Naive thymus-derived CD8-positive, alpha-beta T cell (primary cell): ENCODE measurements around the gene SIK2. TPM values are rescaled to one million over a fixed set of nuclear protein-coding genes. Genes with fewer than 3 reads are reported as not detected.

Experiments
- ATAC-seq, 2 donors: fragments of 150-1000 bp; cut with Tn5 transposase in 1 of 2; sonication (Bioruptor Pico), chemical (Tn5 transposase) in 1 of 2; 1 replicate in 1 of 2; 2 replicates in 1 of 2; pipeline ENCODE4 v1.10.0; 2021; ENCODE audit warnings: mild to moderate bottlenecking in 2 of 2, moderate library complexity in 2 of 2
- POLR2A ChIA-PET: fragments of 350-600 bp; sonication (Branson Sonifier 250); formaldehyde crosslinking; loops from one replicate; lab custom pipeline; 2021; ENCODE audit warnings: antibody characterized with exemption; lab: Charles Lee
- DNase-seq, 10 donors: peaks; one replicate each; pipeline versions ENCODE4 v3.0.0 to v3.0.0-alpha.2; 2020 to 2022
- H3K27ac Mint-ChIP-seq, 10 donors: one replicate each; pipeline ENCODE4 v1.8.0; 2020 to 2022; ENCODE audit warnings: mild to moderate bottlenecking in 10 of 10, mixed read lengths in 10 of 10, moderate library complexity in 4 of 10, inconsistent platforms in 1 of 10
- H3K27me3 Mint-ChIP-seq, 5 donors: one replicate each; pipeline ENCODE4 v1.8.0; 2021 to 2022; ENCODE audit warnings: mixed read lengths in 5 of 5
- H3K36me3 Mint-ChIP-seq, 3 donors: one replicate each; pipeline ENCODE4 v1.8.0; 2020 to 2022; ENCODE audit warnings: mixed read lengths in 3 of 3, mild to moderate bottlenecking in 2 of 3, inconsistent platforms in 1 of 3
- H3K4me1 Mint-ChIP-seq, 4 donors: one replicate each; pipeline ENCODE4 v1.8.0; 2021 to 2022; ENCODE audit warnings: mixed read lengths in 4 of 4
- H3K4me3 Mint-ChIP-seq, 10 donors: one replicate each; pipeline ENCODE4 v1.8.0; 2020 to 2022; ENCODE audit warnings: mild to moderate bottlenecking in 10 of 10, mixed read lengths in 10 of 10, moderate library complexity in 6 of 10, inconsistent platforms in 1 of 10
- H3K9me3 Mint-ChIP-seq, 9 donors: one replicate each; pipeline ENCODE4 v1.8.0; 2020 to 2022; ENCODE audit warnings: mixed read lengths in 9 of 9, mild to moderate bottlenecking in 3 of 9, inconsistent platforms in 1 of 9, moderate library complexity in 1 of 9
- polyA plus RNA-seq, 3 donors: library from polyadenylated mRNA; unstranded; fragments of 300-500 nt; fragmentation: Illumina TruSeq; gene quantifications; one replicate each; pipeline ENCODE4 v1.2.3, GENCODE V29; 2021
- total RNA-seq, 8 experiments: library from RNA in 2 of 8; stranded (reverse) in 2 of 8; gene quantifications; one replicate each; pipeline ENCODE4 v1.2.3 and lab custom pipeline; 2021 to 2026

The SIK2 gene
- total and polyA plus RNA-seq, 5 experiments from 2014 or later: 0.14 to 11.6 (median 0.33) TPM

- H3K4me3 Mint-ChIP-seq: no peak overlapping the region
- no peak overlapping the region for H3K27ac Mint-ChIP-seq
- ATAC-seq: no peak
- no peaks in the 10 kb centered on the region for H3K36me3 Mint-ChIP-seq
- DNase-seq: no peak
- H3K27me3 Mint-ChIP-seq: peaks cover 0 to 4% (median 0%) of the 10 kb centered on the region in 5 donors
- H3K9me3 Mint-ChIP-seq: no peaks in the 10 kb centered on the region
- peaks cover 0 to 4% (median 0%) of the 10 kb centered on the region in 4 donors for H3K4me1 Mint-ChIP-seq
- POLR2A ChIA-PET: interaction anchor here (0.6 kb wide), 1 partner anchor 524 kb away, joined by 5 read pairs; no protein-coding TSS in a partner anchor
Observed at GRCh38 chr11:111589114-111589513, 13.1 kb upstream of the SIK2 start.

- ATAC-seq: no peak
- H3K27me3 Mint-ChIP-seq: peaks cover 0 to 4% (median 0%) of the 10 kb centered on the region in 5 donors
- H3K9me3 Mint-ChIP-seq: no peaks in the 10 kb centered on the region
- POLR2A ChIA-PET: interaction anchor here (1.6 kb wide), 1 partner anchor 177 kb away, joined by 4 read pairs; no protein-coding TSS in a partner anchor
- no peak overlapping the region for H3K27ac Mint-ChIP-seq
- no peaks in the 10 kb centered on the region for H3K36me3 Mint-ChIP-seq
- peaks cover 0 to 4% (median 0%) of the 10 kb centered on the region in 4 donors for H3K4me1 Mint-ChIP-seq
- no peak overlapping the region for H3K4me3 Mint-ChIP-seq
- DNase-seq: no peak
Observed at GRCh38 chr11:111589886-111590499, 12.3 kb upstream of the SIK2 start.

- no peaks in the 10 kb centered on the region for H3K4me1 Mint-ChIP-seq
- peaks cover 0 to 4% (median 1%) of the 10 kb centered on the region in 5 donors for H3K27me3 Mint-ChIP-seq
- H3K4me3 Mint-ChIP-seq: no peak overlapping the region
- no peaks in the 10 kb centered on the region for H3K9me3 Mint-ChIP-seq
- no peak overlapping the region for H3K27ac Mint-ChIP-seq
- no peak for DNase-seq
- peak in 1 of 2 donors; percentile 30 for ATAC-seq
- H3K36me3 Mint-ChIP-seq: peaks cover 0 to 4% (median 0%) of the 10 kb centered on the region in 3 donors
- POLR2A ChIA-PET: interaction anchor here (1.6 kb wide), 1 partner anchor 175 kb away, joined by 4 read pairs; no protein-coding TSS in a partner anchor
Observed at GRCh38 chr11:111591187-111591960, 10.9 kb upstream of the SIK2 start.

- POLR2A ChIA-PET: no interaction called here
- Mint-ChIP-seq H3K4me3 (no peak overlapping the region), H3K36me3 (peaks cover 0 to 4% (median 0%) of the 10 kb centered on the region in 3 donors), H3K4me1 (no peaks in the 10 kb centered on the region), H3K27ac (no peak overlapping the region), H3K27me3 (peaks cover 0 to 4% (median 1%) of the 10 kb centered on the region in 5 donors), H3K9me3 (no peaks in the 10 kb centered on the region)
- DNase-seq (no peak), ATAC-seq (no peak)
Observed at GRCh38 chr11:111592491-111592890, 9.8 kb upstream of the SIK2 start.

GRCh38 chr11:111596319-111596718, 5.9 kb upstream of the SIK2 start:
- POLR2A ChIA-PET: no interaction called here
- DNase-seq: no peak
- Mint-ChIP-seq H3K27me3 (peaks cover 0 to 2% (median 1%) of the 10 kb centered on the region in 5 donors), H3K4me1 (no peaks in the 10 kb centered on the region), H3K36me3 (peaks cover 0 to 4% (median 0%) of the 10 kb centered on the region in 3 donors), H3K9me3 (no peaks in the 10 kb centered on the region), H3K4me3 (no peak overlapping the region), H3K27ac (no peak overlapping the region)
- no peak for ATAC-seq

- DNase-seq: no peak
- Mint-ChIP-seq H3K27ac (peak overlapping the region in 1 of 10 donors; percentile 74), H3K36me3 (peaks cover 0 to 4% (median 0%) of the 10 kb centered on the region in 3 donors), H3K4me3 (no peak overlapping the region), H3K27me3 (peaks cover 0 to 2% (median 1%) of the 10 kb centered on the region in 5 donors), H3K4me1 (peaks cover under 1 to 8% (median 5%) of the 10 kb centered on the region in 4 donors), H3K9me3 (no peaks in the 10 kb centered on the region)
- no peak for ATAC-seq
- POLR2A ChIA-PET: interaction anchor here (1.3 kb wide), 1 partner anchor 168 kb away, joined by 3 read pairs; the partner anchor contains the start of gene PPP2R1B
Observed at GRCh38 chr11:111598148-111598547, 4.1 kb upstream of the SIK2 start.

- H3K36me3 Mint-ChIP-seq: peaks cover 0 to 4% (median 0%) of the 10 kb centered on the region in 3 donors
- no peak overlapping the region for H3K4me3 Mint-ChIP-seq
- DNase-seq (no peak), ATAC-seq (no peak)
- H3K4me1 Mint-ChIP-seq: peaks cover 5 to 12% (median 9%) of the 10 kb centered on the region in 4 donors
- no peaks in the 10 kb centered on the region for H3K9me3 Mint-ChIP-seq
- peaks cover 0 to 2% (median 1%) of the 10 kb centered on the region in 5 donors for H3K27me3 Mint-ChIP-seq
- POLR2A ChIA-PET: interaction anchor here (1.3 kb wide), 1 partner anchor 168 kb away, joined by 3 read pairs; the partner anchor contains the start of gene PPP2R1B
- no peak overlapping the region for H3K27ac Mint-ChIP-seq
Observed at GRCh38 chr11:111598559-111598958, 3.7 kb upstream of the SIK2 start.

- Mint-ChIP-seq H3K27ac (peak overlapping the region; percentile 65 to 99 (median 96)), H3K4me1 (peaks cover 10 to 27% (median 24%) of the 10 kb centered on the region in 4 donors), H3K4me3 (peak overlapping the region; percentile 89 to 97 (median 94)), H3K27me3 (no peaks in the 10 kb centered on the region), H3K9me3 (no peaks in the 10 kb centered on the region), H3K36me3 (no peaks in the 10 kb centered on the region)
- POLR2A ChIA-PET: interaction anchor here (1.7 kb wide), 1 partner anchor 165 kb away, joined by 4 read pairs; the partner anchor contains the start of gene PPP2R1B
- DNase-seq (no peak), ATAC-seq (no peak)
Observed at GRCh38 chr11:111601636-111601978, 642 bp upstream of the SIK2 start.

- Mint-ChIP-seq H3K27me3 (no peaks in the 10 kb centered on the region), H3K4me3 (peak overlapping the region; percentile 91 to 99 (median 95)), H3K4me1 (peaks cover 10 to 27% (median 24%) of the 10 kb centered on the region in 4 donors), H3K27ac (peak overlapping the region; percentile 87 to 99 (median 98)), H3K36me3 (no peaks in the 10 kb centered on the region), H3K9me3 (no peaks in the 10 kb centered on the region)
- ATAC-seq (peak; percentile 16 to 34), DNase-seq (peak in 9 of 10 donors; percentile 15 to 68 (median 37))
- POLR2A ChIA-PET: interaction anchor here (1.7 kb wide), 1 partner anchor 163 kb away, joined by 4 read pairs; the partner anchor contains the start of gene PPP2R1B
Observed at GRCh38 chr11:111602865-111603610, 789 bp downstream of the SIK2 start.

GRCh38 chr11:111603611-111604130, 1.4 kb downstream of the SIK2 start:
- H3K9me3 Mint-ChIP-seq: no peaks in the 10 kb centered on the region
- H3K4me1 Mint-ChIP-seq: peaks cover 10 to 27% (median 24%) of the 10 kb centered on the region in 4 donors
- no peaks in the 10 kb centered on the region for H3K27me3 Mint-ChIP-seq
- H3K36me3 Mint-ChIP-seq: no peaks in the 10 kb centered on the region
- DNase-seq (no peak), ATAC-seq (no peak)
- H3K27ac Mint-ChIP-seq: peak overlapping the region; percentile 87 to 99 (median 98)
- H3K4me3 Mint-ChIP-seq: peak overlapping the region; percentile 90 to 99 (median 95)
- POLR2A ChIA-PET: no interaction called here

- peaks cover 10 to 27% (median 24%) of the 10 kb centered on the region in 4 donors for H3K4me1 Mint-ChIP-seq
- H3K36me3 Mint-ChIP-seq: no peaks in the 10 kb centered on the region
- POLR2A ChIA-PET: interaction anchor here (0.8 kb wide), 1 partner anchor 162 kb away, joined by 3 read pairs; the partner anchor contains the start of gene PPP2R1B
- H3K4me3 Mint-ChIP-seq: peak overlapping the region in 6 of 10 donors; percentile 6 to 99 (median 62)
- DNase-seq (peak in 4 of 10 donors; percentile 1 to 46 (median 30)), ATAC-seq (no peak)
- peak overlapping the region in 2 of 10 donors; percentile 28 to 96 for H3K27ac Mint-ChIP-seq
- H3K9me3 Mint-ChIP-seq: no peaks in the 10 kb centered on the region
- no peaks in the 10 kb centered on the region for H3K27me3 Mint-ChIP-seq
Observed at GRCh38 chr11:111604392-111605009, 2.3 kb downstream of the SIK2 start.
